GM18907 (cell line): Measurements from ENCODE around the gene CD6.

Source experiments
- ATAC-seq: cut with Tn5 transposase; IDR thresholded peaks from one replicate; pipeline ENCODE4 v1.9.1; 2021; ENCODE audit warnings: mild to moderate bottlenecking, moderate library complexity; ENCODE audit not compliant: unreplicated experiment

CD6 gene

DNA sequence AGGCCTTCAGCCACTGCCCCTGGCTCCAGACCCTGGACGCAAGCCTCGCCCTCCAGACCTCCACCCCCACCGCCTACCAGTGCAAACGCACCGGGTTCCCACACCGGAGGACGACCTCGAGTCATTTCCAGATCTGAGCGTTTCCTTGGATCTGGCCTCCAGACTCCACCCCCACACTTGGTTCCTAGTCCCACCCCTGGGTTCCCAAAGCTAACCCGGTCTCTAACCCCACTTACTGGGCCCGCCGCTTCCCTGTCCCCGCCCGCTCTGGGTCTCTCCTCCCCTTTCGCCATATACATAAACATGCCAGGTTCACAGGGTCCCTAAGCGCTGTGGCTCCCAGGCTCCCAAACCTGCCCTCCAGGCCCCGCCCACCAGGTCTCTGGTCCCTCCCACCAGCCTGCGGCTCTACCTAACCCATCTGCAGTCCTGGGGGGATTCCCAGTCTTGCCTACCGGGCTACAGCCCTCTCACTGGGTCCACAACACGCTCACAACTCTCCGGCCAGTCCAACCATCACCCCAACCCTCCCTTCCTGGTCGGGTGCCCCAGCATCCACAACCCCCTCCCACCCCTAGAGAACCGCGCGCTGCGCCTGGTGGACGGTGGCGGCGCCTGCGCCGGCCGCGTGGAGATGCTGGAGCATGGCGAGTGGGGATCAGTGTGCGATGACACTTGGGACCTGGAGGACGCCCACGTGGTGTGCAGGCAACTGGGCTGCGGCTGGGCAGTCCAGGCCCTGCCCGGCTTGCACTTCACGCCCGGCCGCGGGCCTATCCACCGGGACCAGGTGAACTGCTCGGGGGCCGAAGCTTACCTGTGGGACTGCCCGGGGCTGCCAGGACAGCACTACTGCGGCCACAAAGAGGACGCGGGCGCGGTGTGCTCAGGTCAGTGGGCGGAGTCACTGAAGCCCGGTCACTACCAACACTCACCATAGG is 36.7 kb downstream of the CD6 start:
- no peak for ATAC-seq

DNA sequence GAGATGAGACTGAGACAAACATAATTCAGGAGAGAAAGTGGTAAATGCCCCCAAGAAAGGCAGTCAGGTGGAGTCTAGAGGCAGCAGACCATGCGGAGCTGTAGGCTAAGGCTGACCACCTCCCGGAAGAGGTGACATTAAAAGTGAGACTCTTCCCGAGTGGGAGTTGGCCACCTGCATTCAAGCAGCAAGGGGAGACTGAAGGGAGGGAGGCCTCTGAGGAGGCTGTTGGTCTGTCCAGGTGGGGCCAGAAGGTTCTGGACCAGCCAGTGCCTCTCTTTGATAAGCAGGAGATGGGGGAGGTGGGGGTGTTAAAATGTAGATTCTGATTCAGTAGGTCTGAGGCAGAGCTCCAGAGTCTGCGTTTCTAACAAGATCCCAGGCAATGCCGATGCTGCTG is 37.5 kb downstream of the CD6 start:
- ATAC-seq, result no peak

DNA sequence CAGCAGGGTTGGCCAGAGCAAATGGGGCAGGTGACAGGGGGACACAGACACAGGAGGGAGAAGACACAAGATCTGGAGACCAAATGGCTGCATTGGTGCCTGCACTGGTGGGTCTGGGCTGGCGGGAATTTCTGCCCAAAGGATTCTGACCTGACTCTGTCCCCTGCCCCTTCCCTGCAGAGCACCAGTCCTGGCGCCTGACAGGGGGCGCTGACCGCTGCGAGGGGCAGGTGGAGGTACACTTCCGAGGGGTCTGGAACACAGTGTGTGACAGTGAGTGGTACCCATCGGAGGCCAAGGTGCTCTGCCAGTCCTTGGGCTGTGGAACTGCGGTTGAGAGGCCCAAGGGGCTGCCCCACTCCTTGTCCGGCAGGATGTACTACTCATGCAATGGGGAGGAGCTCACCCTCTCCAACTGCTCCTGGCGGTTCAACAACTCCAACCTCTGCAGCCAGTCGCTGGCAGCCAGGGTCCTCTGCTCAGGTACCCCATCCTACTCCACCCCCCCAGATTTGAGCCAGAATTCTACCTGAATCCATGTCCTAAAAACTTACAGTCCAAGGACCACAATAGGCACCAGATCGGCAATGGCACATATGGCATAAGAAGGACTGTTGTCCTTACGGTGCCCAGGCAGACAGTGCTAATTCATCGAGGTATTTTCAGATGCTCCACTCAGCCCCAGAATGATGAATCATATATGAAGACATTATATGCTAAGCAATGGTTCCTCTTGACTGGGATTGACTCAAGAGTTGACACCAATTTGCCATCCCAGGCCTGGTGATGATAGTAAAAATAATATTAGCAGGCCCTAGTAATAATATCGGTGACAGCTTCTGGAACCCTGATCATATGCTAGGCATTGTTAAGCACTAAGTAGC is 38.2 kb downstream of the CD6 start:
- ATAC-seq, result no peak

DNA sequence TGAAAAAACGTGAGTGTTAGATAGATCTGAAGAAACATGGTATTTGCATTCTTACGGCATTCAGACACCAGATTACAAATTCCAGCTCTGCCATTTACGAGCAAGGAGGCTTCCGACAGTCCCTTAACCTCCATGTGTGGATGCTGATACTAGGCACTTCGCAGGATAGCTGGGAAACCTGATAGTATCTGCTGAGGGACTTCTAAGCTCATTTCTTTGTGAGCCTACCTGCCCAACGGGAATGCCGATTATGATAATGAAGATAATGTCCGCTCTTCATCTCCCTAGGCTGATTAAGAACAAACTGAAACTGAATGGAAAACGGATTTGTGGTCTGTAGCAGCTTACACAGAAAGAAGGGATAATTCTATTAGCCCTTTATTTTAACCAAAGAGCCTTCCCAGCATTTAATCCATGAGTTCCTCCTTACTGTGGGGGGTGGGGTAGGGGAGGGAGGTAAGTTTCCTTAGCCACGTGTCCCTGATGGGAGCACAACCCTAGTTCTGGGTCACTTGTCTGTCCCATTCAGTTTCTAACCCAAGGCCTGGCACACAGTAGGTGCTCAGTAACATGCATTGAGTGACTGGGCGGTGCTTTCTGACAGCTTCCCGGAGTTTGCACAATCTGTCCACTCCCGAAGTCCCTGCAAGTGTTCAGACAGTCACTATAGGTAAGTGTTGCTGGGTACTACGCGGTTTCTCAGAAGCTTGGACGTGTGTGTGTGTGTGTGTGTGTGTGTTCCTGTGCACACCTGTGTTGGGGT is 39.2 kb downstream of the CD6 start:
- no peak for ATAC-seq

DNA sequence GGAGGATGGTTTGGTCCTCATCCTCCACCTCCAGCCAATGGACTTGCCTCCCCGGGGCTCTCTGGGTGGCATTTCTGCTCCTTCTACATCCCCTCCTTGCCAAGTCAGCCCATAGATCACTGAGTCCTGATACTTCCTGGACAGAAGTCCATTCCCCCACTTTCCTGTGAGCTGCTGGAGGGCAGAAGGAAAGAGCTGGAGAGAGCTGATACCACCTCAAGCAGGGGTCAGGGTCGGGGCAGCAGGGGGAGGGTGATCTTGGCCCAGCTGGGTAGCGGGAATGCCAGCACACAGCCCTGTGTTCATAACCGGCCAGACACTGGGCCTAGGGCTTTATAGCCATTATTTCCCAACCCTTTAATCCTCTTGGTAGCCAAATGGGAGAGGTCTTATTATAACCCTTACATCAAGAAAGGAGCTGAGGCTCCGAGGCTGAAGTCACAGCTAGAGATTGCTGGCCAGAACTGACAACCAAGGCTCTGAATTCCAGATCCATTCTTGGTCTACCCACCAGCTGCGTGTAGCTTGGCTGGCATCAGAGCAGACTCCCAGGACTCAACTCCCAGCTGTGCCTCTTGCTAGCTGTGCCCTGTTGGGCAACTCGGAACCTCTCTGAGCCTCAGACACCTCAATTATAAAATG is 39.9 kb downstream of the CD6 start:
- no peak for ATAC-seq

DNA sequence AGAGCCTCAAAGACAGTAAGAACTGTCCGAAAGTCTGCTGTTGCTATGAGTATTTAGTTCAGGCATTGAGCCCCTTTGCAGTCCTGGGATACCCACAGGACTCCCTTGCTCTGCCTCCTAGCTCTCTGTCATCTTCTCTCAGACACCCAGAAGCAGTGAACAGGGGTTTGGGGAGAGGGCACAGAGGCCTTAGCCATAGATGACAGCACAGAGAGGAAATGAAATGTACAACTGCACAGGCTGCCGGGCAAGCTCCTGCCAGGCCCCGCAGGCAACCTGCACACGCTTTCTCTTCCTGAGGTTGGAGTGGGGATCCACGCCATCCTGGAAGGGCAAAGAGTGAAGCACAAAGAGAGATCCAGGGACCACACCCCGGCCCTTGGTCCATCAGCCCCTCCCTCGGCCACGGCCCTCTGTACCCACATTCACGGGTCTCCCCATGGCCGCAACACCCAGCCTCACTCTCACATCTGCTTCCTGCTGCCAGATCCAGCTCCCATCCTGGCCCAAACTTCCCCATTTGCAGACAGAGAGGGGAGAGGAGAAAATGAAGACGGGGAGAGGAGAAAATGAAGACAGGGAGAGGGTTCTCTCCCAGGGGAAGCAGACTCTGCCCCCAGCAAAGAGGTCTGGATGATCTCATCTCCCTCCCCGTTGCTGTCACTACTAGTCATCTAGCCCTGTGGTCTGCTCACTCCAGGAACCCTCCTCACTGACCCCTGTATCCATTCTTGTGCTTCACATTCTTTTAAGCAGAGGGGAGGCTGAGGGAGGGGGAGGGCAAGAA is 40.7 kb downstream of the CD6 start:
- no peak for ATAC-seq

DNA sequence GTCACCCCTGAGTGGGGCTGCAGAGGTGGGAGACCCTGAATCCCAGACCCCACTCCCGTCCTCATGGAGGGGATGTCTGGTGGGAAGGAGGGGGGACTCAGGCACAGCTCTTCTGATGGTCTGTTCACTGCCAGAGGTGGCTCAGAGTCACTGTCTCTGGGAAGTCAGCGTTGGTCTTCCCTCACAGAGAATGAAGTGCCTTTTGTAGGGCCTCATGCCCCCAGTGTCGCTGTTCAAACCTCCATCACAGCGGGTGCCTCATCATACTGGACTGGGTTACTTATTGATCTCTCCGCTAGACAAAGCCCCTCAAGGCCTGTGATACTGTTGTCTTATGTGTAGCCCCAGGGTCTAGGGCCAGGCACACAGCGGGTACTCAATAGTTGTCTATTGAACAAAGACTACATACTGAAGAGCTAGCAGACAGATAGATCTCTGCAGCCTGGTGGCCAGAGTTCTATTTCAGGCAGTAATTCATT is 41.3 kb downstream of the CD6 start:
- no peak for ATAC-seq

DNA sequence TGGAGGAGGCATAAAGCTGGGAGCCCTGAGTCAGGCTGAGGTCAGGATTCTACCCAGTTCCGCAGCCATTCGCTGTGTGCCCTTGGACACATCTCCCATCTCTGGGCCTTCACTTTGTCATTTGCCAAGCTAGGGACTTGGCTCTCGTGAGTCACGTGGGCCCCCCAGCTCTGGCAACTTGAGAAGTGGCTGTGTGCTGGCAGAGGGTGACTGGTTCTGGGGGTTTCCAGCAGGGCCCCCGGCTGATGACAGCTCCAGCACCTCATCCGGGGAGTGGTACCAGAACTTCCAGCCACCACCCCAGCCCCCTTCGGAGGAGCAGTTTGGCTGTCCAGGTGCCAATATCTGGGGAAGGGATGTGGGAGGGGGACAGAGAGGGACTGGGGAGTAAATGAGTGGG is 46.6 kb downstream of the CD6 start:
- ATAC-seq, result no peak

DNA sequence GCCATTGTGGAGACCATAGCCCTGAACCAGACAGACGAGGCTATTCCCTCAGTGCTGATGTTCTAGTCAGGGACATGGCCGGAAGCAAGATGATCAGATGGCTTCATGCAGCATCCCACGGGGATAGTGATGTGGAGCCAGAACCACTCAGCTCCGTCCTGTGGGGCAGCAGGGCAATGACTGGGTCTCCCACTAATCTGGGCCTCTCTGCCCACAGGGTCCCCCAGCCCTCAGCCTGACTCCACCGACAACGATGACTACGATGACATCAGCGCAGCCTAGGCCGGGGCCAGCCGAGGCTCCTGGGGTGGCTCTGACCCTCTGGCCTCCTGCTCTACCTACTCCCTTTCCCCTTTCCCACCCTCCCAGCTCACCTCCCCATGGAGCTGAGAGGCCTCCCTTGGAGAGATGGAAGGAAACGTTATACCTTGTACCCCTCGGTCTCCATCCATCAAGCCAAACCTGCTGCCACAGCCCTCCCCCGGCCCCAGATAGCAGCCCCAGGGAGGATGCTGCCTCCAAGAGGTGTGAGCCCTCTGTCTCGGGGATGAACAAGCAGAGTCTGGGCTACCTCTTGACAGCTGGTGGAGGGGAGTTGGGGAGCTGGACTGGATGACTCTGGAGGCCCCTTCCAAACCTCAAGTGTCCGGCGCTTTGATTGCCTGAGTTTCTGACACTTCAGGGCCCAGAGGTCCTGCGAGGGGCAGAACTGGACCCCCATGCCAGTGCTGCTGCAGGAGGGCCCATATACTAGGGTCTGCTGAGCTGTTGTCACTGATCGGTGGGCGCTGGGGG is 47.8 kb downstream of the CD6 start:
- no peak for ATAC-seq

DNA sequence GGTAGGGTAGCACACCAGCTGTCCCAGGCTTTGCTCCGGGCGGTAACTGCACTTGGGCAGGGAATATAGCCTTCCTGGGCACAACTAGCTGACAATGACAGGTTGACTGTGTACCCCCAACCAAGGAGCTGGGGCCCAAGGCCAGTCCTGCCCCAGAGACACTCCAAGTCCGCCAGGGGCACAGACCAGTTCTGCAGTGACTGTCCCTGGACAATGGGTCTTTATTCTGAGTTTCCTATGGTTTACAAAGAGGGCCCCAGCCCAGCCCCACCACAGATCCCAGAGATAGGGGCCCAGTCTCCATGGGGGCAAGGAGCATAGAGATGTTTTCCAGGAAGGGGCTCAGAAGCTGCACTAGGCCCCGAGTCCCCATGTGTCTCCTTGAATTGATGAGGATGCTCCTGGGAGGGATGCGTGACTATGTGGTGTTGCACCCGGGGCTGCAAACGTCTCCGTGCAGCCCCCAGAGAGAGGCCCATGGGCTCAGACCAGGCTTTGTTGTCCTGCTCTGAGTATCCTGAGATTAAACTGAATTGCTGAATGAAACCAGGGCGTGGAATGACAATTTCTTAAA is 48.4 kb downstream of the CD6 start:
- no peak for ATAC-seq

DNA sequence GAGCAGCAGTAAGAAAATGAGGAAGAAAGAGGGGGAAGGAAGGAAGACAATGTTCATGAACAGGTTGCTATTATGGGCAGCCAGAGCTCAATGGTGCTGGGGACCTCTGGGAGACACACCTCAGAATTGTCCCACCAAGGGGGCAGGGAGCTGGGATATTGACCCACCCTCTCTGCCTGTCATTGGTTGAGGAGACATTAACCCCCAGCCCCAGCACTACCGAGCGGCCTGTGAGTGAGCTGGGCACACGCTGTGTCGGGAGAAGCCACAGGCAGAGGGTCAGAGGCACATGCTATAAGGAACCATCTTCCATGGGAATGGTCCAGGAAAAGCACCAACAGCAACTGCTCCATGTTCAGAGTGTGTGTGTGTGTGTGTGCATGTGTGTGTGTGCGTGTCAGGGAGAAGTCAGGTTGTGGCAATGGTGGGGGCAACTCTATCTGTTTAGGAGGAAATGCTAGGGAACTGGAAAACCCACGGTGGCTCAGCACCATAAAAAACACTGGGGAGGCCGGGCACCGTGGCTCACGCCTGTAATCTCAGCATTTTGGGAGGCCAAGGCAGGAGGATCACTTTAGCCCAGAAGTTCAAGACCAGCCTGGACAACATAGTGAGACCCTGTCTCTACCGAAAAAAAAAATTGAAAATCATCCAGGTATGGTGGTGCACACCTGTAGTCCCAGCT is 49.2 kb downstream of the CD6 start:
- ATAC-seq, result no peak

DNA sequence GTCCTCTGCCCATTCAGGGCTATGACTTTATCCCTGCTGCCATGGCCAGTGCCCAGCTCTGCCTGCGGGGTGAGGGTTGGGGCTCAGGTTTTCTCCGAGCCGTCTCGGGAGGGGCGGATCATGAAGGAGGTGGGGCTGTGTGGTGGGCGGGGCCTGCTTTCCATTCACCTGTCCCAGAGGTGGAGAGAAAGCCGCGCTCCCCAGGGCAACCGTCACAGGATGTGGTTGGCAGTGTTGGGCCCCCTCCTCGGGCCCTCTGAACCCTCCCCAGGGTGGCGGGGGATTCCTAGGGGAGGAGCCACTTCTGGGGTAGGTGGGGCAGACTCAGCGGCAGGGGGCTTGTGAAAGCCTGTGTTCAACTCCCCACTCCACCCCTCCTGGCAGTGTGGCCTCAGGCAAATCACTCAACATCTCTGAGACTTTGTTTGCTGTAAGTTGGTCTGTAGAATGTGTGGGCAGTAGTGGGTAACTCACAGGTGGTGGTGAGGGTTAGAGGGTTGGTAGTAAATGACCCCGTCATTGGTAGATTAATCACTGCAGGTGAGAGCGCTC is 50.3 kb downstream of the CD6 start:
- ATAC-seq, result peak; percentile 44

DNA sequence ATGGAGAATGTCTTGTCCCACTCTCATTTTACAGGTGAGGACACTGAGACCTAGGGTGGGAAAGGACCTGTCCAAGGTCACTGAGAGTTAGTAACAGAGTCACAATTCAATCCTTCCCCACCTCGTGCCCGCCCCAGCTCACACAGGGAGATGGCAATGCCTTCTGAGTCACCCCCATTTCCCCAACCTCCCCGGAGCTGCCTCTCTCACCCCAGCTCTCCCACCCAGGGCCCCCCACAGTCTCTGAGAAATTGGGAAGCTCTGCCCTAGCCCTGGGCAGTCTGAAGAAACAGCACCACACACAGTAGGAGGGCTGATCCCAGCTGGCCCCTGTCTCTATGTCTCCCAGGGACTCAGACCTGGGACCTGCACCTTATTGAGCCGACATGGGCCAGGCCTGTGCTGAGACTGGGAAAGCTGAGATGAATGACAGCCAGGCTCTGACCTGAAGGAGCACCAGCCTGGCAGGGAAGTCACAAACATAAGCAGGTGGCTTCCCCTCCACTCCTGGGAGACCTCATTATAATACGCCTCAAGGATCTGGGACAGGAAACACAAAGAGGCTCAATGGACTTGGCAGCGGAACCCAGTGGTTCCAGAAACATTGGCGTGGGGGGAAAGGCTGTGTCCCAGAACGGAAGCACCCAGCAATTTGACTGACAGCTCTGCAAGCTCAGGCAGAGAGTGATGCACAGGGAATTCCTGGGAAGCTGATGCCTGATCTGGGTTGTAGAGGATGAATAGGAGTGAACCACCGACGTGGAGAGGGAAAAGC is 51.0 kb downstream of the CD6 start:
- ATAC-seq, result no peak

DNA sequence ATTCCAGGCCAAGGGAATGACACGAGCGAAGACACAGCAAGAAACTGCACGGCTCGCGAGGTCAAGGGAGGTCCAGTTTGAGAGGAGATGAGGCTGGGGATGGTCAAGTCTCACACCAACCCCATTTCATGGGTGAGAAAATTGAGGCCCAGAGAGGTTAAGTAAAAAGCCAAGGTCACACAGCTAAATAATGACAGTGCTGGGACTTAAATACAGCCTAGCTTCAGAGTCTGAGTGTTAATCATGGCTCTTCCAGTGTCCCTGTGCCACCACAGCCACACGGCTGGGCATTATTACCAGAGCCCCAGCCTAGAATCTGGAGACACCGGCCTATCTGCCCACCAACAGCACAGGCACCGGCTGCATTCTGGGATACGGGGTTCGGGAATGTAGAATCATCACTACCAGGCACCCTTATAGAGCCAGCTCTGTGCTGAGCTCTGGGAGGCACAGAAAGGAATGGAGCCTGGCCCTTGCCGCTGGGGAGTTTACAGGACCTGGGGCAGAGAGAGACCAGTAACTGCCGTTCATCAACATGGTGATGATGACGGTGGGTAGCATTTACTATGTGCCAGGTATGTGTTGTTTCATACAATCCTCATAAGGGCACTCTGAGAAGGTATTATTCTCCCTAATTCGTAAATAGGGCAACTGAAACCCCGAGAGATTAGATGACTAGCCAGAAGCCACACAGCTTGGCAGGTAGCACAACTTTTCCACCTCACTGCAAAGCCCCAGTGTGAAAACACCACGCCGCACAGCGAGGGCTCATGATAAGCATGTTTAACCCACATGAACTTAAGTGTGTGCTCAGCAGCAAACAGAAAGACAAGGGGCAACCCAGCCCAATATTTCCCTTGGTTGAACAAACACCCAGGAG is 51.8 kb downstream of the CD6 start:
- ATAC-seq, result no peak

DNA sequence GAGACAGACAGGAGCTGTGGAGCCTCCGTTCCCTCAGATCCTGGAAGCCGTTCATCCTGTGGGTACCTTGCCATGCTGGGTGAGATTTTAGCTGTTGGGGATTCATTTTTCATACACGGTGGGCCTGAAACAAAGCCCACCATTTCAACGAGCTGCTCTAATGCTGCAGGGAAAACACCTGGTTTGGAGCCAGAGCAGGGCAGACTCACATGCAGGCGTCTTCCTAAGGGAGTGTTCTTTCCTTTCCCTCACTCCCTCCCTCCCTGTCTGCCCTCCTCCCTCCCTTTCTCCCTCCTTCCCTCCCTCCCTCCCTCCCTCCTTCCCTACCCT is 52.5 kb downstream of the CD6 start:
- no peak for ATAC-seq
